ENCODE results near the gene LDLR.
A peak's percentile ranks its signal among the peaks of the same experiment; 100 is the strongest.

- TF ChIP-seq CTCF (IDR thresholded peaks at IDR 0.05 in 4 of 5, conservative IDR thresholded peaks at IDR 0.05 in 1 of 5) (no peak), POLR2A (IDR thresholded peaks at IDR 0.05) (peak; percentile 75 to 88)
Observed at GRCh38 chr19:11090264-11090996, 1.2 kb downstream of the LDLR start.

All from gastrocnemius medialis (tissue), 4 donors.